ENCODE data around the gene TXNDC12. TPM values are rescaled to one million over a fixed set of nuclear protein-coding genes. Genes with fewer than 3 reads are reported as not detected.
"Not testable (repeated sequence)": the region's sequence is repeated elsewhere in the genome, so short reads cannot be mapped to it uniquely, and the experiment has no call there.

Gene TXNDC12
- total RNA-seq, 3 donors from 2014 or later = 35.1 to 48.4 (median 37.6) TPM

DNA sequence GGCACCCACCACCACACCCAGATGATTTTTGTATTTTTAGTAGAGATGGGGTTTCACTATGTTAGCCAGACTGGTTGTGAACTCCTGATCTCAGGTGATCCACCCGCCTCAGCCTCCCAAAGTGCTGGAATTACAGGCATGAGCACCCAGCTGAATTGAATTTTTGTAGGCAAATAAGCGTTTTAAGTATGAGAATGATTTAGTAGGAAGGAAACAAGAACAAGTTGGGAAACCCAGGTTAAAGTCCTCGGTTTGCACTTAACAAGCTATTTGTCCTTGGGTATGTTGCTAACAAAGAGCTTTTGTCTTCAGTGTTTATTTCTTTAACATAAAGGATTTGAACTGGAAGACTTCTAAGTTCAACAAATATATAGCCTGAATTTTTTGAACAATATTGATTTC, 25.0 kb upstream of the TXNDC12 start:
- Histone ChIP-seq H3K27me3 (no peaks in the 10 kb centered on the region), H3K9me3 (no peaks in the 10 kb centered on the region), H3K4me1 (peaks cover 0 to 3% of the 10 kb centered on the region in 2 donors), H3K36me3 (no peaks in the 10 kb centered on the region), H3K27ac (no peak overlapping the region), H3K4me3 (no peak overlapping the region)
- intact Hi-C loops (cut with DNase I; ENCODE audit: low total_unique reads) = no loop called here
- no peak for DNase-seq (ENCODE audit: low spot score in 2 of 2)
- TF ChIP-seq POLR2AphosphoS5 (IDR thresholded peaks at IDR 0.05) = no peak
- TF ChIP-seq, protein P1, sequence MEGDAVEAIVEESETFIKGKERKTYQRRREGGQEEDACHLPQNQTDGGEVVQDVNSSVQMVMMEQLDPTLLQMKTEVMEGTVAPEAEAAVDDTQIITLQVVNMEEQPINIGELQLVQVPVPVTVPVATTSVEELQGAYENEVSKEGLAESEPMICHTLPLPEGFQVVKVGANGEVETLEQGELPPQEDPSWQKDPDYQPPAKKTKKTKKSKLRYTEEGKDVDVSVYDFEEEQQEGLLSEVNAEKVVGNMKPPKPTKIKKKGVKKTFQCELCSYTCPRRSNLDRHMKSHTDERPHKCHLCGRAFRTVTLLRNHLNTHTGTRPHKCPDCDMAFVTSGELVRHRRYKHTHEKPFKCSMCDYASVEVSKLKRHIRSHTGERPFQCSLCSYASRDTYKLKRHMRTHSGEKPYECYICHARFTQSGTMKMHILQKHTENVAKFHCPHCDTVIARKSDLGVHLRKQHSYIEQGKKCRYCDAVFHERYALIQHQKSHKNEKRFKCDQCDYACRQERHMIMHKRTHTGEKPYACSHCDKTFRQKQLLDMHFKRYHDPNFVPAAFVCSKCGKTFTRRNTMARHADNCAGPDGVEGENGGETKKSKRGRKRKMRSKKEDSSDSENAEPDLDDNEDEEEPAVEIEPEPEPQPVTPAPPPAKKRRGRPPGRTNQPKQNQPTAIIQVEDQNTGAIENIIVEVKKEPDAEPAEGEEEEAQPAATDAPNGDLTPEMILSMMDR (IDR thresholded peaks at IDR 0.05) = no peak
- no peak for TF ChIP-seq POLR2A (IDR thresholded peaks at IDR 0.05)

DNA sequence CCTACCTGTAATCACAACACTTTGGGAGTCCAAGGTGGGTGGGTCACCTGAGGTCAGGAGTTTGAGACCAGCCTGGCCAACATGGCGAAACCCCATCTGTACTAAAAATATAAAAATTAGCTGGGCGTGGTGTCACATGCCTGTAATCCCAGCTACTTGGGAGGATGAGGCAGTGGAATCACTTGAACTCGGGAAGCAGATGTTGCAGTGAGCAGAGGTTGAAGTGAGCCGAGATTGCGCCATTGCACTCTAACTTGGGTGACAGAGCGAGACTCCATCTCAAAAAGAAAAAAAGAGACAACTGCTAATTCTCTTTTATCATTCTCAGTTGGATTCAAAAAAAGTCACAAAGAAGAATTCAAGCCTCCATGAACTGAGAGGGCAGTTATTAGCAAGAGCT, 22.3 kb upstream of the TXNDC12 start:
- H3K27ac ChIP-seq; H3K27me3 ChIP-seq; intact Hi-C loops (cut with DNase I; ENCODE audit: low total_unique reads); DNase-seq (ENCODE audit: low spot score in 2 of 2); H3K4me1 ChIP-seq; H3K36me3 ChIP-seq; H3K4me3 ChIP-seq; H3K9me3 ChIP-seq: not testable (repeated sequence)

DNA sequence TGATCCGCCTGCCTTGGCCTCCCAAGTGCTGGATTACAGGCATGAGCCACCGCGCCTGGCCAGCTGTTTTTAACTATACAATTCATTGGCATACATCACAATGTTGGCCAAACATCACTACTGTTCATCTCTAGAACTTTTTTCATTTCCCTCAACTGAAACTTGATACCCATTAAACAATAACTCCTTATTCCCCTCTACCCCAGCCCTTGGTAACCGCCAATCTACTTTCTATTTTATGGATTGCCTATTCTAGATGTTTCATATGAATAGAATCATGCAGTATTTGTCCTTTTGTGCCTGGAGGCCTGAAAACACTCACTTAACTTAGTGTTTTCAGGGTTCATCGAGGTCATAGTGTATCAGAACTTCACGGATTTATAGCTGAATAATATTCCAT, 17.3 kb upstream of the TXNDC12 start:
- H3K27me3 ChIP-seq = no peaks in the 10 kb centered on the region
- H3K27ac ChIP-seq = no peak overlapping the region
- H3K9me3 ChIP-seq = no peaks in the 10 kb centered on the region
- TF ChIP-seq, protein P1 (IDR thresholded peaks at IDR 0.05) = no peak
- no peak for TF ChIP-seq POLR2AphosphoS5 (IDR thresholded peaks at IDR 0.05)
- TF ChIP-seq POLR2A (IDR thresholded peaks at IDR 0.05) = no peak
- H3K36me3 ChIP-seq = no peaks in the 10 kb centered on the region
- DNase-seq (ENCODE audit: low spot score in 2 of 2) = no peak
- no peaks in the 10 kb centered on the region for H3K4me1 ChIP-seq
- intact Hi-C loops (cut with DNase I; ENCODE audit: low total_unique reads) = no loop called here
- no peak overlapping the region for H3K4me3 ChIP-seq

DNA sequence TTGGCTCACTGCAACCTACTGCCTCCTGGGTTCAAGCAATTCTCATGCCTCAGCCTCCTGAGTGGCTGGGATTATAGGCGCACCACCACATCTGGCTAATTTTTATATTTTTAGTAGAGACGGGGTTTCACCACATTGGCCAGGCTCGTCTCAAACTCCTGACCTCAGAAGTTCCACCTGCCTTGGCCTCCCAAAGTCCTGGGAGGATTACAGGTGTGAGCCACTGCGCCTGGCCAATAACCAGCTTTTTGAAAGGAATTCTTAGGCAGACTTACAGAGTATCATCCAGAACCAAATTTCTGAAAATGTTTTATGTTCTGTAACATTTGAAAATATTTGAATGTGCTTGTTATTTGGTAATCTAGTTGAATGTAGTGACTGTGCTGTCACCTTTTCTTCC, 15.7 kb upstream of the TXNDC12 start:
- Histone ChIP-seq H3K9me3 (no peaks in the 10 kb centered on the region), H3K4me1 (no peaks in the 10 kb centered on the region), H3K36me3 (no peaks in the 10 kb centered on the region), H3K27me3 (no peaks in the 10 kb centered on the region), H3K27ac (no peak overlapping the region), H3K4me3 (no peak overlapping the region)
- TF ChIP-seq, protein P1 (IDR thresholded peaks at IDR 0.05) = no peak
- intact Hi-C loops (cut with DNase I; ENCODE audit: low total_unique reads) = no loop called here
- no peak for DNase-seq (ENCODE audit: low spot score in 2 of 2)

DNA sequence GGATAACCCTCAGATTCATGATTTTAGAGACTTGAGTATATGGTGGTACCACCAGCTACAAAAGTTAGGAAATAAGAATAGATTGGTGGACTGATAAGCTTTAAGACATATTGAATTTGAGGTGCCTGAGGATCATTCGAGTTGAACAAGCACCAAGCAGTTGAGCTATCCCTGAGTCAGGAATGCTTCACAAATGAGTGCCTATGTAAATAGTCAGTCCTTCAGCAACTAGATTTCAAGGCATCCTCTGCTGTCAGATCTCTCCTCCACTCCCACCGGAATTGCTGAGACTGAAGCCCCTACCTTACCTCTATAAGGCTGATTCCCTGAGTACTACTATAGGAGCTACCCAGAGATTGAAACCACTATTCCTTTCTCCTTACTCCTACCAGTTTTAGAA, 8.2 kb upstream of the TXNDC12 start:
- Histone ChIP-seq H3K4me1 (peaks cover 0 to under 1% of the 10 kb centered on the region in 2 donors), H3K4me3 (no peak overlapping the region), H3K27me3 (no peaks in the 10 kb centered on the region), H3K36me3 (no peaks in the 10 kb centered on the region), H3K9me3 (no peaks in the 10 kb centered on the region), H3K27ac (no peak overlapping the region)
- DNase-seq (ENCODE audit: low spot score in 2 of 2) = no peak
- intact Hi-C loops (cut with DNase I; ENCODE audit: low total_unique reads) = no loop called here
- TF ChIP-seq POLR2A (IDR thresholded peaks at IDR 0.05) (no peak), POLR2AphosphoS5 (IDR thresholded peaks at IDR 0.05) (no peak)
- TF ChIP-seq, protein P1 (IDR thresholded peaks at IDR 0.05) = no peak

DNA sequence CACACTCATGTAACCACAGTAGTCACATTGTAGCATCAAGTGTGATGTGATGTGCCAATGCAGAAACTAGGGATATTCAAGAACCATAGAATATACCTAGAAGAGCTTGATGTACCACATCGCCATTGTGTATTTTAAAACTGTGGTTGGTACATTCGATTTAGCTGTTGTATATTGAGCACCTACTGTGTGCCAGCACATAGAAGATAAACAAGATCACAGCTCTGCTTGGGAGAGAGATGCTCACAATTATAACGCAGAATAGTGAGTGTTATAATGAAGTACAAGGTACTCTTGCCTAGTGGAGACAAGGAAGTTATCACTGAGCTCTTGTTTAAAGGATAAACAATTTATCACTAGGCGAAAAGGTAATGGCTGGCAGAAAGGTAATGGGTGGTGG, 5.8 kb upstream of the TXNDC12 start:
- intact Hi-C loops (cut with DNase I; ENCODE audit: low total_unique reads) = no loop called here
- no peak overlapping the region for H3K4me3 ChIP-seq
- no peaks in the 10 kb centered on the region for H3K36me3 ChIP-seq
- no peak for TF ChIP-seq POLR2AphosphoS5 (IDR thresholded peaks at IDR 0.05)
- TF ChIP-seq, protein P1 (IDR thresholded peaks at IDR 0.05) = no peak
- TF ChIP-seq POLR2A (IDR thresholded peaks at IDR 0.05) = no peak
- H3K27ac ChIP-seq = no peak overlapping the region
- no peaks in the 10 kb centered on the region for H3K9me3 ChIP-seq
- no peak for DNase-seq (ENCODE audit: low spot score in 2 of 2)
- H3K4me1 ChIP-seq = peaks cover 4 to 13% of the 10 kb centered on the region in 2 donors
- no peaks in the 10 kb centered on the region for H3K27me3 ChIP-seq
